Testis (tissue), 2 donors: ENCODE results near the gene PARVG.
"Not testable (repeated sequence)": the region's sequence is repeated elsewhere in the genome, so short reads cannot be mapped to it uniquely, and the experiment has no call there.

Experiments
- POLR2A ChIP-seq: fragments of 450-650 bp; IDR thresholded peaks from one replicate; pipeline ENCODE4 v1.6.1; 2017; ENCODE audit warnings: antibody characterized with exemption, mild to moderate bottlenecking, moderate library complexity
- TF ChIP-seq, protein P1 (sequence below), 3 experiments: fragments of 450-650 bp in 2 of 3; fragments of 200-600 bp in 1 of 3; sonication (generic) in 1 of 3; IDR thresholded peaks; one replicate each; pipeline ENCODE4 v1.5.1; 2016 to 2019; ENCODE audit warnings: antibody characterized with exemption in 3 of 3, mild to moderate bottlenecking in 2 of 3, moderate library complexity in 1 of 3

DNA sequence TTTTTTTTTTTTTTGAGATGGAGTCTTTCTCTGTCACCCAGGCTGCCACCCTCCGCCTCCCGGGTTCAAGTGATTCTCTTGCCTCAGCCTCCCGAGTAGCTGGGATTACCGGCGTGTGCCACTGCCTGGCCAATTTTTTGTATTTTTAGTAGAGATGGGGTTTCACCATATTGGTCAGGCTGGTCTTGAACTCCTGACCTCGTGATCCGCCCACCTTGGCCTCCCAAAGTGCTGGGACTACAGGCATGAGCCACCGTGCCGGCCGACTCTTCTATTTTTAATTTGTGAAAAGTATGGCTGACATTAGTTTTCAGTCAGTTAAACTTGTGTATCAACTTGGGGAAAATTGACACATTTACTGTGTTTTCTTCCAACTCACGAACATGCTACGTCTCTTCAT lies 53.6 kb downstream of the PARVG start:
- not testable (repeated sequence) for TF ChIP-seq POLR2A
- TF ChIP-seq, protein P1, sequence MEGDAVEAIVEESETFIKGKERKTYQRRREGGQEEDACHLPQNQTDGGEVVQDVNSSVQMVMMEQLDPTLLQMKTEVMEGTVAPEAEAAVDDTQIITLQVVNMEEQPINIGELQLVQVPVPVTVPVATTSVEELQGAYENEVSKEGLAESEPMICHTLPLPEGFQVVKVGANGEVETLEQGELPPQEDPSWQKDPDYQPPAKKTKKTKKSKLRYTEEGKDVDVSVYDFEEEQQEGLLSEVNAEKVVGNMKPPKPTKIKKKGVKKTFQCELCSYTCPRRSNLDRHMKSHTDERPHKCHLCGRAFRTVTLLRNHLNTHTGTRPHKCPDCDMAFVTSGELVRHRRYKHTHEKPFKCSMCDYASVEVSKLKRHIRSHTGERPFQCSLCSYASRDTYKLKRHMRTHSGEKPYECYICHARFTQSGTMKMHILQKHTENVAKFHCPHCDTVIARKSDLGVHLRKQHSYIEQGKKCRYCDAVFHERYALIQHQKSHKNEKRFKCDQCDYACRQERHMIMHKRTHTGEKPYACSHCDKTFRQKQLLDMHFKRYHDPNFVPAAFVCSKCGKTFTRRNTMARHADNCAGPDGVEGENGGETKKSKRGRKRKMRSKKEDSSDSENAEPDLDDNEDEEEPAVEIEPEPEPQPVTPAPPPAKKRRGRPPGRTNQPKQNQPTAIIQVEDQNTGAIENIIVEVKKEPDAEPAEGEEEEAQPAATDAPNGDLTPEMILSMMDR (IDR thresholded peaks at IDR 0.05), result not testable (repeated sequence)
